Right lung (tissue), 5 donors: ENCODE results near the gene NOL3. TPM values are rescaled to one million over a fixed set of nuclear protein-coding genes. Genes with fewer than 3 reads are reported as not detected.

Source experiments
- DNase-seq, 2 donors: peaks; one replicate each; pipeline ENCODE4 v3.0.0-alpha.2; 2013
- polyA plus RNA-seq, 5 donors: library from polyadenylated mRNA; unstranded; fragments of 120-200 nt; gene quantifications; one replicate each; pipeline versions ENCODE4 v1.2.1 to v1.2.3, GENCODE V29; 2013; ENCODE audit warnings: inconsistent platforms in 1 of 5, low replicate concordance in 1 of 5; ENCODE audit not compliant: insufficient read length in 5 of 5, insufficient read depth in 1 of 5

Gene NOL3
- polyA plus RNA-seq, 5 donors: 9.5 to 17.9 (median 17.0) TPM

- no peak for DNase-seq
Measured at GRCh38 chr16:67154578-67155294, 15.6 kb upstream of the NOL3 start.

DNA sequence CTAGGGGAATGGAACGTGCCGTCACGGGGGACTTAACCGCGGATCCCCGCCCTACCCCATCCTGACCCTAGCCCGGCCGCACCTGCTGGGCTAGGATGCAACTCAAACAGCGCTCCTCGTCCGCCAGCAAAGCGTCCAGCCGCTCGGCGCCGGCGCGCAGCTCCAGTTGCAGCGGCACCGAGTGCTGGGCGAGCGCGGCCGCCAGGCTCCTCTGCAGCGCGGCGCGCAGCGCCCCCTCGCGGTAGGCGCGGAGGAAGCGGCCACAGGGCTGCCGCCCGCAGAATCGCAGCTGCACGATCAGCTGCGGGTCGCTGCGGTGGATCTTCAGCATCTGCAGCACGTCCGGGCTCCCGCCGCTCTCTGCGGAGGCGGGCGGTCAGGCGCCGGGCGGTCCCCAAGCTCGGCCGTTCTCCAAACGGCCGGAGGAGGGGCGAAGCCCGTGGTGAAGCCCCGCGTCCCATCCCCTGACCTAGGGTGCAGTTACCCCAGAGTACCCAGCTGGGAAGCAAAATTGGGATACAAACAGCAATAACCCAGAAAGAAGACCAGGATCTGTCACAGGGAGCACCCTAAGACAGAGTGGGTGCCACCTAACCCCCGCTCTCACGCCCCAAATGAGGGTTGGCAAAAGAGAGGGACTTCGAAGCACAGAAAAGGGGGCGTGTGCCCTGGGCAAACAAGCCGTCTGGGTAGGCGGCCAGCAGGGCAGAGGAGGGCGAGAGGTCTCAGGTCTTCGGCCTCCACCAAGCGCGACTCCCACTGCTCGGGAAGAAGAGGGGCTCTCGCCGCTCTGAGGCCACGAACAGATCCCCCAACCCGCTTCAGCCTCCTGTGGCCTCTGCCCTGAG lies 14.8 kb upstream of the NOL3 start:
- DNase-seq: peak; percentile 74 to 77

DNA sequence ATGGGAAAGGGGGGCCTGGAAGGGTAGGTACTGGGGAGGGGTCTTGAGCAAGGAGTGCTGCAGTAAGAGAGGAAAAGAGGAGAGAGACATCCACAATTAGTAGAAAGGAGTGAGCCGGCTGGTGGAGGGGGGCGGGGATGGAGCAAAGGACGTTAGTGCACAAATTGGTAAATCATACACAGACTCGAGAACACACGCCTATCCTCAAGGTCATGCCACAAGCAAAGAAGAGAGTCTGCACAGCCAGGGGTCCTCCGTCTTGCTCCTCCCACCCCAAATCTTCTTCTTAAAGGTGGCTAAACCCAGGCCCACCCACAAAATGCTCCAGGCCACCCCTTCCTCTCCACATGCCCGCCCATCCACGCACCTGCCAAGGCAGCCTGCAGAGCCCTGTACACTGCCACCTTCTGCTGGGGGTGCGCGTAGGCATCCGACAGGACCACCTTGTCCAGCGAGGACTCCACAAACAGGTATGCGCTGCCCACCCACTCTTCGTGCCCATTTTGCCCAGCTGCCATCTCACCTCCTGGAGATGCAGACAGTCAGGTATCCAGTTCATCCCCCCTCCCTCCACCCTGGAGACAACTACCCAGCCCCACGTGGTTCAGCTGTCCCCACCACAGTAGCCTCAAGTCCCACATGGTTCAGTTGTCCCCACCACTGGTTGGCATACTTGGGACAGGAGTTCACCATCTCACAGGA lies 14.0 kb upstream of the NOL3 start:
- no peak for DNase-seq

GRCh38 chr16:67157106-67157748 lies 13.1 kb upstream of the NOL3 start:
- no peak for DNase-seq

GRCh38 chr16:67157892-67158635 lies 12.3 kb upstream of the NOL3 start:
- no peak for DNase-seq

DNA sequence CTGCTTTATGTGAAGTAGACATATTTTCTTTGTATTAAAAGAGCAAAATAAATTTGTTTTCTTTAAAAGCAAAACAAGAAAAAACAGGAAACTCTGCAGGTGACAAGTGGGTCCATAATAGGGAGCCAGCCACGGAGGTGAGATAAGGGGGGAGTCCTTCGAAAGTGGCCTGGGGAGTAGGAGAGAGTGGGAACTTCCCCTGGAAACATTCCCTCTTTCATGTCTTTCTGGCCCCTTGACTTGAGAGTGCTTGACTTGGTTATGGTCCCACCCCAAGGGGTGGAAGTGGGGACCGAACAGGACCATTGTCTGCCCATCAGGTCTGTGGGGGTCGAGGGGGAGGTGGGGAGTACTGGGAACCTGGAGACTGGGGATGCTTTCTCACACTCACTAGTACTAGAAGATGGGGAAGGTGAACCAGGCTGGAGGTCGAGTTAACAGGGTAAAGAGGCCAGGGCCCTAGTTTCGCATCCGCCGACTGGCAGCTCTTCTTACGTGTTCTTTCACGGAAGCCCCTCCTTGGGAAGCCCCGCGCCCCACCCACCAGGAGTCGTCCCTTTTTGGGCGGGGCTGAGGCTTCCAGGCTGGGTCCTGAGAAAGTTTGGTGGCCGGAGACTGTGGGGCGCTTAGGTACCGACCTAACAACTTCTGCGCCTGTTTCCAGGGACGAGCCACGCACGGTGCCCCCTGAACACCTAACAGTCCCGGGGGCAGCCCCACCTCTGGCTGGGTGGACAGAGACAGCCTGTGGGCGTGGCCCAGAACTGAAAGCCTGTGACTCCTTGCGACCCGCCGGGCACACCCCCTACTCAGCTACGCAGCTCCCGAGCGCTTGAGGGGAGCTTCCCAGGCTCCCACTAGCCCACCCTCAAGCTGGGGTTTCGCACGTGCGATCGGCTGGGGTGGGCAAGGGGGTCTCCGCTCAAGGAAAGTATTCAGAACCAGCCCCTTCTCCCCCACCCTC lies 11.4 kb upstream of the NOL3 start:
- no peak for DNase-seq

DNA sequence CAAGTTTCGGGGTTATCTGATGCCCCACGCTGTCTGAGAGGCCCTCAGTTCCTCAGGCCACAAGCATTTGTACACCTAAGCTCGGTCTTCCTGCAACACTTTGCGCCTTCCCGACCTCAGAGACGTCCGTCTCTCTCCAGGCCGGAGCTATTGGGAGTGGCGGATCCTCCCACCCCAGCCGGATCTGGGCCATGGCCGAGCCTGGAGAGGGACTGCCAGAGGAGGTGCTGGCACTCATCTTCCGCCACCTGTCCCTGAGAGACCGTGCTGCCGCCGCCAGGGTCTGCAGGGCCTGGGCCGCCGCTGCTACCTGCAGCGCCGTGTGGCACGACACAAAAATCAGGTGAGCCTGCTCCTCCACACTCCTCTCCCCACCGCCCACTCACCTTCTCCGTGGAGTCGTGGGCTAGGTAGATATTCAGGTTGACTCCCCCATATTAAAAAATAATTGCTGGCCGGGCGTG lies 8.7 kb upstream of the NOL3 start:
- no peak for DNase-seq

- no peak for DNase-seq
Measured at GRCh38 chr16:67162506-67163163, 7.7 kb upstream of the NOL3 start.

DNA sequence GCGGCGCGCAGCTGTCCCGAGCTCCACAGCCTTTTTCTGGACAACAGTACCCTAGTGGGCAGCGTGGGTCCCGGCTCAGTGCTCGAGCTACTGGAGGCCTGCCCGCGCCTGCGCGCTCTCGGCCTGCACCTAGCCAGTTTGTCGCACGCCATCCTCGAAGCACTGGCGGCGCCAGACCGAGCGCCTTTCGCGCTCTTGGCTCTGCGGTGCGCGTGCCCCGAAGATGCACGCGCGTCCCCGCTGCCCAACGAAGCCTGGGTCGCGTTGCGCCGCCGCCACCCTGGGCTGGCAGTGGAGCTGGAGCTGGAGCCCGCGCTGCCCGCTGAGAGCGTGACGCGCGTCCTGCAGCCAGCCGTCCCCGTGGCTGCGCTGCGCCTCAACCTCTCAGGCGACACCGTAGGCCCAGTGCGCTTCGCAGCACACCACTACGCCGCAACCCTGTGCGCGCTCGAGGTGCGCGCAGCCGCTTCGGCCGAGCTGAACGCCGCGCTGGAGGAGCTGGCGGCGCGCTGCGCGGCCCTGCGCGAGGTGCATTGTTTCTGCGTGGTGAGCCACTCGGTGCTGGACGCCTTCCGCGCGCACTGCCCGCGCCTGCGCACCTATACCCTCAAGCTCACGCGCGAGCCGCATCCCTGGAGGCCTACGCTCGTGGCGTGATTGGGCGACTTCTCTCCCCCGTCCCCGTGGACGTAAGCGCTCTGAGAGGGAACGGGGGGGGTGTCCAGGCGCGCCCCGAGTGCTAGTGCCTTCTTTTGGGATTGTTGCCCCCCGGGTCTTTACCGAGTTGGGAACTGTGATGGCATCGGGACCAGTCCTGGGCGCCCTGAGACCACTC lies 7.0 kb upstream of the NOL3 start:
- no peak for DNase-seq

- DNase-seq: no peak
Measured at GRCh38 chr16:67163999-67164558, 6.3 kb upstream of the NOL3 start.

GRCh38 chr16:67164599-67165061 lies 5.7 kb upstream of the NOL3 start, which contains the start of gene HSF4:
Gene HSF4 (plus strand): TSS chr16:67164745. CDS start chr16:67164812, 67 bp downstream.
- no peak for DNase-seq

- no peak for DNase-seq
Measured at GRCh38 chr16:67165121-67166078, 4.9 kb upstream of the NOL3 start.

DNA sequence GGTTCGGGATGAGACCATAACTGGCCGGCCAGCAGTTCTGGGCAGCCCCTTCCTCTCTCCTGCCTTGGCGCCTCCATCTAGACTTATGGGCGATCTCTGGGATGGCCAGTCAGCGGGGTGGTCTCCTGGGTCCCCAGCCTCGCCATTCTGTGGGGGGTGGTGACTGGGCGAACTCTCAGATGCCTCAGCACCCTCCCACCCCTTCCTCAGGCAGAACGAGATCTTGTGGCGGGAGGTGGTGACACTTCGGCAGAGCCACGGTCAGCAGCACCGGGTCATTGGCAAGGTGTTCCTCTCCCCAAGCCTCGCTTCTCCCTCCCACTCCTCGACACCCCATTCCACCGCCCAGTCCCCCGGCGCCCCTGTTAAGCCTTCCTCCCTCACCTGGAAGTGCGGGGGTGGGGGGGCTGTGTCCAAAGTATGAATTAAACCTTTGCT lies 4.2 kb upstream of the NOL3 start:
- no peak for DNase-seq

DNA sequence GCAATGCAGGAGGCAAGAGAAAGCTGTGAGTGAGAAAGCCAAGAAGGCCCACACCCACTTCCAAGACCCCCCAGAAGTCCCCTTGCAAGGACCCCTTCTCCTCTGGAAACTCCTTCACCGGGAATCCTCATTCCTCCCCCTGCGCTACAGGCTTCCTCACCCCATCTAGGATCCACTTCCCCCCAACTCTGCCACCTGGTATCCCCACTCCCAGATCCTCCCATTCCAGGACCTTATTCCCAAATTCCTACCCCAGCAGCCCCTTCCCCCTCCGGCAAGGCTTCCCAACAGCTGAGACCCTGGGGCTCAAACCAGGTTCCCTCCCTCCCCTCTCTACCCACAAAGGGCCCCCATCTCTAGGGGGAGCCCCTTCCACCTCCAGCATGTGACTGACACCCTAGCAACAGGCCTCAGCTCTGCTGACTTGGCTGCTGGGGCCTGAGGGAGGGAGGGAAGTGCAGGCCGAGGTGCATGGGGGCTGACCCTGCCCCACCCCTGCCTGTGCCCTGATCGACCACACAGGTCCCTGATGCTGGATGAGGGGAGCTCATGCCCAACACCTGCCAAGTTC lies 3.7 kb upstream of the NOL3 start:
- no peak for DNase-seq

- DNase-seq: no peak
Measured at GRCh38 chr16:67167588-67167987, 2.8 kb upstream of the NOL3 start.

- DNase-seq: no peak
Measured at GRCh38 chr16:67169011-67169451, 1.3 kb upstream of the NOL3 start.
